Measurements from ENCODE around the gene CAPZB.
"Not testable (repeated sequence)": the region's sequence is repeated elsewhere in the genome, so short reads cannot be mapped to it uniquely, and the experiment has no call there.

CAPZB gene

GRCh38 chr1:19311503-19311930 lies 173.8 kb downstream of the CAPZB start:
- Histone ChIP-seq H3K4me1 (ENCODE audit: insufficient read depth, low read length) (no peaks in the 10 kb centered on the region), H3K36me3 (ENCODE audit: insufficient read depth, low read depth, low read length) (peaks cover 17% of the 10 kb centered on the region; the same call in 1 of the 2 replicates), H3K9me3 (ENCODE audit: insufficient read depth, low read depth, low read length) (no peaks in the 10 kb centered on the region)

GRCh38 chr1:19310720-19311502 lies 174.4 kb downstream of the CAPZB start:
- Histone ChIP-seq H3K9ac (ENCODE audit: low read depth, low read length) (peak overlapping the region; percentile 80), H3K4me3 (ENCODE audit: low read length) (peak overlapping the region; percentile 85), H3K4me1 (ENCODE audit: insufficient read depth, low read length) (no peaks in the 10 kb centered on the region), H3K9me3 (ENCODE audit: insufficient read depth, low read depth, low read length) (no peaks in the 10 kb centered on the region), H3K27me3 (ENCODE audit: insufficient read depth, low read length) (peaks cover 11% of the 10 kb centered on the region), H3K36me3 (ENCODE audit: insufficient read depth, low read depth, low read length) (peaks cover 23% of the 10 kb centered on the region), H3K27ac (ENCODE audit: low read length) (no peak overlapping the region)

More at GRCh38 chr1:19311503-19311930, 173.8 kb downstream of the CAPZB start:
- Histone ChIP-seq H3K4me3 (ENCODE audit: low read length) (peak overlapping the region; percentile 85), H3K27me3 (ENCODE audit: insufficient read depth, low read length) (peaks cover 11% of the 10 kb centered on the region), H3K27ac (ENCODE audit: low read length) (no peak overlapping the region), H3K9ac (ENCODE audit: low read depth, low read length) (peak overlapping the region; percentile 80)

- Histone ChIP-seq H3K27ac (ENCODE audit: low read length) (no peak overlapping the region), H3K9ac (ENCODE audit: low read depth, low read length) (no peak overlapping the region)
Observed at GRCh38 chr1:19310061-19310460, 175.3 kb downstream of the CAPZB start.

GRCh38 chr1:19309123-19309813 lies 176.1 kb downstream of the CAPZB start:
- no peaks in the 10 kb centered on the region for H3K4me1 ChIP-seq (ENCODE audit: insufficient read depth, low read length)
- no peak overlapping the region for H3K27ac ChIP-seq (ENCODE audit: low read length)
- peaks cover 11% of the 10 kb centered on the region for H3K27me3 ChIP-seq (ENCODE audit: insufficient read depth, low read length)
- no peak overlapping the region for H3K9ac ChIP-seq (ENCODE audit: low read depth, low read length)
- H3K36me3 ChIP-seq (ENCODE audit: insufficient read depth, low read depth, low read length) = peaks cover 39% of the 10 kb centered on the region
- no peak overlapping the region for H3K4me3 ChIP-seq (ENCODE audit: low read length)
- H3K9me3 ChIP-seq (ENCODE audit: insufficient read depth, low read depth, low read length) = no peaks in the 10 kb centered on the region

More at GRCh38 chr1:19310061-19310460, 175.3 kb downstream of the CAPZB start:
- H3K4me1 ChIP-seq (ENCODE audit: insufficient read depth, low read length) = no peaks in the 10 kb centered on the region
- peaks cover 31% of the 10 kb centered on the region for H3K36me3 ChIP-seq (ENCODE audit: insufficient read depth, low read depth, low read length)
- peaks cover 11% of the 10 kb centered on the region for H3K27me3 ChIP-seq (ENCODE audit: insufficient read depth, low read length)
- H3K9me3 ChIP-seq (ENCODE audit: insufficient read depth, low read depth, low read length) = no peaks in the 10 kb centered on the region
- H3K4me3 ChIP-seq (ENCODE audit: low read length) = no peak overlapping the region

GRCh38 chr1:19308509-19308907 lies 176.8 kb downstream of the CAPZB start:
- H3K27me3 ChIP-seq (ENCODE audit: insufficient read depth, low read length) = peaks cover 11% of the 10 kb centered on the region
- H3K4me1 ChIP-seq (ENCODE audit: insufficient read depth, low read length) = no peaks in the 10 kb centered on the region
- peaks cover 47% of the 10 kb centered on the region for H3K36me3 ChIP-seq (ENCODE audit: insufficient read depth, low read depth, low read length)
- H3K9ac ChIP-seq (ENCODE audit: low read depth, low read length) = no peak overlapping the region
- no peaks in the 10 kb centered on the region for H3K9me3 ChIP-seq (ENCODE audit: insufficient read depth, low read depth, low read length)
- no peak overlapping the region for H3K4me3 ChIP-seq (ENCODE audit: low read length)
- no peak overlapping the region for H3K27ac ChIP-seq (ENCODE audit: low read length)

GRCh38 chr1:19307794-19308508 lies 177.4 kb downstream of the CAPZB start:
- Histone ChIP-seq H3K9me3 (ENCODE audit: insufficient read depth, low read depth, low read length) (no peaks in the 10 kb centered on the region), H3K4me1 (ENCODE audit: insufficient read depth, low read length) (no peaks in the 10 kb centered on the region), H3K36me3 (ENCODE audit: insufficient read depth, low read depth, low read length) (peaks cover 52% of the 10 kb centered on the region), H3K27ac (ENCODE audit: low read length) (no peak overlapping the region), H3K9ac (ENCODE audit: low read depth, low read length) (no peak overlapping the region), H3K4me3 (ENCODE audit: low read length) (no peak overlapping the region), H3K27me3 (ENCODE audit: insufficient read depth, low read length) (peaks cover 11% of the 10 kb centered on the region)

GRCh38 chr1:19306941-19307340 lies 178.4 kb downstream of the CAPZB start:
- Histone ChIP-seq H3K27me3 (ENCODE audit: insufficient read depth, low read length) (peaks cover 11% of the 10 kb centered on the region), H3K4me1 (ENCODE audit: insufficient read depth, low read length) (no peaks in the 10 kb centered on the region), H3K9me3 (ENCODE audit: insufficient read depth, low read depth, low read length) (no peaks in the 10 kb centered on the region), H3K4me3 (ENCODE audit: low read length) (no peak overlapping the region), H3K36me3 (ENCODE audit: insufficient read depth, low read depth, low read length) (peaks cover 60% of the 10 kb centered on the region), H3K27ac (ENCODE audit: low read length) (no peak overlapping the region), H3K9ac (ENCODE audit: low read depth, low read length) (no peak overlapping the region)

- Histone ChIP-seq H3K4me1 (ENCODE audit: insufficient read depth, low read length) (no peaks in the 10 kb centered on the region), H3K9me3 (ENCODE audit: insufficient read depth, low read depth, low read length) (no peaks in the 10 kb centered on the region), H3K27ac (ENCODE audit: low read length) (no peak overlapping the region), H3K4me3 (ENCODE audit: low read length) (no peak overlapping the region), H3K27me3 (ENCODE audit: insufficient read depth, low read length) (peaks cover 4% of the 10 kb centered on the region), H3K36me3 (ENCODE audit: insufficient read depth, low read depth, low read length) (peaks cover 62% of the 10 kb centered on the region), H3K9ac (ENCODE audit: low read depth, low read length) (no peak overlapping the region)
Observed at GRCh38 chr1:19305880-19306279, 179.5 kb downstream of the CAPZB start.

GRCh38 chr1:19304081-19304480 lies 181.3 kb downstream of the CAPZB start:
- H3K36me3 ChIP-seq (ENCODE audit: insufficient read depth, low read depth, low read length) = peaks cover 62% of the 10 kb centered on the region
- not testable (repeated sequence) for H3K9me3 ChIP-seq (ENCODE audit: insufficient read depth, low read depth, low read length)

GRCh38 chr1:19300211-19300610 lies 185.1 kb downstream of the CAPZB start:
- H3K27ac ChIP-seq (ENCODE audit: low read length) = no peak overlapping the region
- no peak overlapping the region for H3K4me3 ChIP-seq (ENCODE audit: low read length)
- H3K9ac ChIP-seq (ENCODE audit: low read depth, low read length) = no peak overlapping the region
- H3K36me3 ChIP-seq (ENCODE audit: insufficient read depth, low read depth, low read length) = peaks cover 32% of the 10 kb centered on the region
- H3K9me3 ChIP-seq (ENCODE audit: insufficient read depth, low read depth, low read length) = peaks cover 8% of the 10 kb centered on the region
- no peaks in the 10 kb centered on the region for H3K4me1 ChIP-seq (ENCODE audit: insufficient read depth, low read length)
- no peaks in the 10 kb centered on the region for H3K27me3 ChIP-seq (ENCODE audit: insufficient read depth, low read length)

More at GRCh38 chr1:19304081-19304480, 181.3 kb downstream of the CAPZB start:
- not testable (repeated sequence) for H3K27ac ChIP-seq (ENCODE audit: low read length); H3K27me3 ChIP-seq (ENCODE audit: insufficient read depth, low read length); H3K4me3 ChIP-seq (ENCODE audit: low read length); H3K4me1 ChIP-seq (ENCODE audit: insufficient read depth, low read length); H3K9ac ChIP-seq (ENCODE audit: low read depth, low read length)

- Histone ChIP-seq H3K4me3 (ENCODE audit: low read length) (no peak overlapping the region), H3K27me3 (ENCODE audit: insufficient read depth, low read length) (peaks cover 8% of the 10 kb centered on the region), H3K9ac (ENCODE audit: low read depth, low read length) (no peak overlapping the region), H3K4me1 (ENCODE audit: insufficient read depth, low read length) (no peaks in the 10 kb centered on the region), H3K9me3 (ENCODE audit: insufficient read depth, low read depth, low read length) (peaks cover 25% of the 10 kb centered on the region), H3K36me3 (ENCODE audit: insufficient read depth, low read depth, low read length) (no peaks in the 10 kb centered on the region), H3K27ac (ENCODE audit: low read length) (no peak overlapping the region)
Observed at GRCh38 chr1:19294638-19295037, 190.7 kb downstream of the CAPZB start.

Data from iPS-20b (cell line).